GM12892 (cell line): Measurements from ENCODE around the gene ZBTB7C.

Experiments
- POLR2A ChIP-seq: IDR thresholded peaks from 2 replicates; pipeline ENCODE4 v1.6.1; 2011; ENCODE audit warnings: low read depth, low read length, control low read depth
- POLR2AphosphoS5 ChIP-seq: IDR thresholded peaks from 2 replicates; pipeline ENCODE4 v1.6.1; 2011; ENCODE audit warnings: low read depth, low read length, control low read depth
- TAF1 ChIP-seq: IDR thresholded peaks from 2 replicates; pipeline ENCODE4 v1.6.1; 2011; ENCODE audit warnings: low read depth, mild to moderate bottlenecking, control low read depth, low read length, borderline replicate concordance

- TF ChIP-seq POLR2A (no peak), POLR2AphosphoS5 (no peak), TAF1 (no peak)
These were observed 375.2 kb downstream of the ZBTB7C start for GRCh38 chr18:48033790-48034650.
